ENCODE results near the gene IRF2BP1.

The IRF2BP1 gene

DNA sequence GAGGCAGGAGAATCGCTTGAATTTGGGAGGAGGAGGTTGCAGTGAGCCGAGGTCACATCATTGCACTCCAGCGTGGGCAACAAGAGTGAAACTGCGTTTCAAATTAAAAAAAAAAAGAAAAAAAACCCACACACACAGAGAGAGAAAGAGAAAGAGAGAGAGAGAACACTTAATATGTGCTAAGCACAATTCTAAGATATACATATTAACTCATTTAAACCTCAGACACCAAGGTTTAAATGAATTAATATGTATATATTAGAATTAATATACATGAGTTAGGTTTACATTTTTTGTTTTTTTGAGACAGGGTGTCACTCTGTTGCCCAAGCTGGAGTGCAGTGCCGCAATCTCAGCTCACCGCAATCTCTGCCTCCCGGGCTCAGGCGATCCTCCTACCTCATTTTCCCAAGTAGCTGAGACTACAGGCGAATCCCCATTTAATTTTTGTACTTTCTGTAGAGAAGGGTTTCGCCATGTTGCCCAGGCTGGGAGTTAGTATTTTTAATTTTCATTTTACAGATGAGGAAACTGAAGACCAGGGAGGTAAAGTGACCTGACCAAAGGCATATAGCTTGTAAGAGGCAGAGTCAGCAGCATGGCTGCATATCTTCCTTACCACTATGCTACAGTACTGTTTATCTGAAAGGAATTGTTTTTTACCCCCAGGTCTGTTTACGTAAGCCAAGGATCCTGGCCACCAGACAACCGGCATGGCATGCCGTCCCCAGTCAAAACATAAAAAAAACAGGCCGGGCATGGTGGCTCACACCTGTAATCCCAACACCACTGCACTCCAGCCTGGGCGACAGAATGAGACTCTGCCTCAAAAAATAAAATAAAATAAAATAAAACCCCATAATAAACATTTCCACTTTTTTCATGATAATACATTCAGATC, 25.3 kb downstream of the IRF2BP1 start:
- DNase-seq, result no peak

DNA sequence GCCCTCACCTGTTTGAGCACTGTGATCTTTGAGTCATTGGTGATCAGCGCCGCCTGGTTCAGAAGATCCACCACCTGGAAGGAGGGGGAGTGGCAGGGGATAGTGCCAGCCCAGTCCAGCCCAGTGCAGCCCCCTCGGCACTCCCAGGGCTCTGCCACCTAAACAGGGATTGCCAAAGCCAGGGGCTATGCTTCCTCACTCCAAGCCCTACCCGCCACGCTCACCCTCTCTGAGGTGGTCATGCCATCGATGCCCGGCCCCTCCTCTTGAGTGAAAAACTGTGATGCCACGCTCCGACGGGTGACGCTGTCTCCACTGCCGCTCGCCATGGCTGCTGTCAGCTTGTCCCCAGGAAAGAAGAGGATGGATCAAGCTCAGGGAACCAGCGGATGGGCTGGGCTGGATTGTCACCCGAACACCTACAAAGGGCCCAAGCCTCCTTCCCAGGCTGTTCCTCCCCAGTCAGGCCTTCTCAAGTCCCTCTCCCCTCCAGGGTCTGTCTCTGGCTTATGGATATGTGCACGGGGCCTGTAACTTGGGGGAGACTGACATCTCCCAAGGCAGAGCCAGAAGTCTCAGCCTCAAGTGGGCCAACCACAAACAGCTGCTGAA, 31.7 kb downstream of the IRF2BP1 start:
- DNase-seq, result no peak

DNA sequence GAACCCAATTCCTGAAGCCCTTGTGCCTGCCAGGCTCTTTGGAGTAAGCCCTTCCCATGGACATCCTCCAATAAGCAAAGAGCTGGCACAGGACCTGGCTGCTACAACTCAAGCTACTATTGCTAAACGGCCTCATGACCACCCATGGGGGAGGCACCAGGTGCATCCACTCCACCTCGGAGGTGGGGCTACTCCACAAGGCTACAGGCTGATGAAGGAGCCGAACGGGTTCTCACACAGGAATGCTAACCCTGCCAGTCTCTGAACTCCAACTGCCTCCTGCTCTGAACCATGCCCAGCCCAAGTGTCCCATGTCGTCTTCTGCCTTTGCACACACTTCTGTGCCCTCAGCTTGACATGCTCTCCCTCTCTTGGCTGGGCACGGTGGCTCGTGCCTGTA, 33.0 kb downstream of the IRF2BP1 start:
- no peak for DNase-seq

DNA sequence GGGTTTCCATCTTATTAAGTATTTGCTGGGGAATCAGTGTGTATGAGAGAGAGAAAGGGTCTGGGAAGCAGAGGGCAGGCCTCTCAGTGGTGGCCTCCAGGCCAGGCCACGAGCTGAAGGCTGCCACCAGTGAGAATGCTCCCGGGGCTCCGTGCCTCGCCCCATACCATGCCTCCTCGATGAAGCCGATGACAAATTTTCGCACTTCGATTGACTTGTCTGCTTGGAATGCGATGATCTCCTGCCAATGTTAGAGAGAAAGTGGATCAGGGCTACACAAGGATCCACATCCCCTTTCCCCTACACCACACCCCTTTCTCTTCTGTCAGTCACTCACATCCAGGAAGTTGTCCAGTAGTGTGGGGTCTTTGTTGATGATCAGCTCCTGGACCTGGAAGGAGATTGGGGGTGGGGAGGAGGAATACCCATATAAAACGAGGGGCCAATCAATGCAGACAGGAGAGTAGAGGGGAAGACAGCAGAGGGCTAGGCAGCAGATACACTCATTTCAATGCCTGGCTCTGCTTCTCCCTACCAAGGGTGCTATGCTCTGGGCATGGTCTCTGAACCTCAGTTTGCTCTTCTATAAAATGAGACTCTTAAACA, 33.7 kb downstream of the IRF2BP1 start:
- no peak for DNase-seq

DNA sequence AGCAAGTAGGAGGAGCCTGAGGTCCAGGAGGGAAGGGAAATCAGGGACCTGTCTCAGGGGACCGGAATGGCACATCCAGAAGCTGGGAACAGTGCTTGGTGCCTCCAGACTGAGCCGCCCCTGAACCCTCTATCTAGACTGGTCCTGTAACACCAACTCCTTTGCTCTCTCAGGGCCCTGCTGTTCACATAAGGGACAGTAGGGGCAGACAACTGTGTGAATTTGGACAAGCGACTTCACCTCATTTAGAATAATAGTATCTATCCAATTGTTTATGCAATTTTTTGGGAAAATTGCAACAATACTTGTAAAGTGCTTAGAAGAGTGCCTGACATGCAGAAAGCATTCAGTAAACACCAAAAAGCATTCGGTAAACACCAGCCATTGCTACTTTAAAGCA, 37.0 kb downstream of the IRF2BP1 start:
- DNase-seq, result no peak

DNA sequence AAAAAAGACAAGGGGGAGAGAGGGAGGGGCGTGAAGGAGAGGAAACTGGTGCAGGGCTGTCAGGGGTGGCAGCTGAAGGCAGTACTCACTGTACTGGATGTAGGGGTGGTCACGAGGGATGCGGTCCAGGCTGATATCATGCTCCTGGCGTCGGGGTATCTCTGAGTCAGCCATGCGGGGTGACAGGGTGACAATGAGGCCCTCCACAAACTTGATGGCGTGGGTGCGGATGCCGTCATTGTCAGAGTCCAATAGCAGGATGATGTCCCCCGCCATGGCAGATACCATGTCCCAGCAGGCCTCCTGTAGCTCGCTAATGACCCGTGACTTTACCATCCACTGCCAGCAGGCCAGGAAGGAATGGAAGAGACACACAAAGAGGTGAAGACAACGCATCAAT, 38.3 kb downstream of the IRF2BP1 start:
- DNase-seq, result no peak

DNA sequence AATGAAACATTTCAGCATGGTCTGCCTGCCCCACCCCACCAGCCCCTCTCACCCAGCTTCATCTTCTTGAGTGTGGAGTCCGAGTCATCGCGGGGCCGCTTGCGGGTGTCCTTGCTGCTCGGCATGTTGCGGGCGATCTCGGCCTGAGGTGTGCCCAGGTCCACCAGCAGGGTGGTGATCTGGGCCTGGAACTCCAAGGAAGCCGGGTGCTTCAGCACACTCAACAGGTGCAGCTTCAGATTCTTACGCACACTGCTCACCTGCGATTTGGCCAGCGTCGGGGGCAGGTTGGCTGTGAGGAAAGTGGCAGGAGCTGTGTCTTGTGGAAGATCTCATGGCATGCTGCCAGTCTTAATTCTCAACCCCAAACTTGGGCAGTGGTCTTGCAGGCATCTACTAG, 43.7 kb downstream of the IRF2BP1 start:
- no peak for DNase-seq

DNA sequence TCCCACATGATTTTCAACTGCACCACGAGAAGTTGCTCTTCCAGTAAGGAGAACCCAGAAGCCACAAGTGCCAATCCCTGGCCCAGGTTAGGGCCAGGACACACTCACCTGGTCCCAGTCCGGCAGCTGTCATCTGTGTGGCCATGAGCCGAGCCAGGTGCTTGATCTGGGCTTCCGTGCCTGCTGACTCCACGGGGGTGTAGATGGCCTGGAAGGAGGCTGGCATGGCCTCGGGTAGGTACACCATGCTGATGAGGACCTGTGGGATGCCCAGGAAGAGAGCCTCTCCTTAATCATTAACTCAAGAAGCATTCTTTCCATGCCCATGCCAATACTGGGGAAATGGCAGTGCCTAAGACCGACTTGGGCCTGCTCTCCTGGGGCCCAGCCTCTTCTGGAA, 51.0 kb downstream of the IRF2BP1 start:
- no peak for DNase-seq
